Mucosa of descending colon (tissue), 3 donors: ENCODE results near the gene RAB15. TPM values are rescaled to one million over a fixed set of nuclear protein-coding genes. Genes with fewer than 3 reads are reported as not detected.
A peak's percentile ranks its signal among the peaks of the same experiment; 100 is the strongest.

Experiments
- ATAC-seq: fragments of 200-7000 bp; cut with Tn5 transposase; one replicate; pipeline ENCODE4 v1.9.1; 2020; ENCODE audit warnings: mild to moderate bottlenecking, moderate library complexity
- DNase-seq, 3 donors: peaks; one replicate each; pipeline ENCODE4 v3.0.0-alpha.2; 2020
- H3K36me3 ChIP-seq: fragments of 200-600 bp; one replicate; pipeline ENCODE4 v1.8.0; 2021; ENCODE audit warnings: low read depth, mild to moderate bottlenecking
- H3K4me1 ChIP-seq: fragments of 200-600 bp; one replicate; pipeline ENCODE4 v1.8.0; 2021; ENCODE audit warnings: low read depth, mild to moderate bottlenecking
- H3K4me3 ChIP-seq: fragments of 200-600 bp; one replicate; pipeline ENCODE4 v1.8.0; 2021; ENCODE audit warnings: mild to moderate bottlenecking
- H3K9me3 ChIP-seq: fragments of 200-600 bp; one replicate; pipeline ENCODE4 v1.8.0; 2021; ENCODE audit warnings: mild to moderate bottlenecking
- intact Hi-C, 2 donors: fragments of 100-400 bp; cut with DNase I in 1 of 2; cut with micrococcal nuclease in 1 of 2; formaldehyde crosslinking; loops; one replicate each; pipeline versions ENCODE4 v1.11.0 to v1.11.1; 2022; cut with DNase I, micrococcal nuclease
- total RNA-seq, 3 donors: library from RNA; stranded (reverse); fragmentation: NEBNext Ultra II Directional in 2 of 3; extraction: Animal tissue kit (Norgen Biotek cat#: 25700) in 2 of 3; gene quantifications; one replicate each; pipeline versions ENCODE4 v1.2.1 to v1.2.4, GENCODE V29; 2021 to 2023
- TF ChIP-seq, protein P1 (sequence below): fragments of 200-600 bp; IDR thresholded peaks from one replicate; pipeline ENCODE4 v1.8.0; 2022; ENCODE audit warnings: antibody characterized with exemption, mild to moderate bottlenecking
- donor health status: DM: no; HTN: no; CAD: no; lungs with moderate emphysema.
- donor health status: DM: no; HTN: no; CAD: no.
- donor health status: DM: no; HTN: yes; CAD: no.

Gene RAB15
- total RNA-seq, 3 donors from 2014 or later: 21.2 to 46.1 (median 24.0) TPM

DNA sequence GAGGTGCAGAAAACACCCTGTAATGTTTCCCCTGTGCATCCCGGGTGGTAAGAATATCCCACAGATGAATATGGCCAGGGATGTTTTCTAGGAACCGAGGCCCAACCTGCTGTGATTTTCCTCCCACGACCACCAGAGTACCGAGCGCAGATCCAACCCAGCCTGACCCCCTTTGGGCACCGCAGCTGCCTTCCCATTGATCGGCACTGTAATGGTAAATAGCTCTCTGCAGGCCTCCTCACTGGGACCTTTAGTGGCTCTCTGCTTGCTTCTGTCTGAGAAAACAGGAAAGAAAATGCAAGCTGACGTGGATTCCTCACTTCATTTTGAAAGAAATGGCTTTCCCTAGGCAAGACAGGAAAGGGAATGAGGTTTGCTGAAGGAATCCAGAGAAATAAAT is 2.4 kb upstream of the RAB15 start:
- TF ChIP-seq, protein P1, sequence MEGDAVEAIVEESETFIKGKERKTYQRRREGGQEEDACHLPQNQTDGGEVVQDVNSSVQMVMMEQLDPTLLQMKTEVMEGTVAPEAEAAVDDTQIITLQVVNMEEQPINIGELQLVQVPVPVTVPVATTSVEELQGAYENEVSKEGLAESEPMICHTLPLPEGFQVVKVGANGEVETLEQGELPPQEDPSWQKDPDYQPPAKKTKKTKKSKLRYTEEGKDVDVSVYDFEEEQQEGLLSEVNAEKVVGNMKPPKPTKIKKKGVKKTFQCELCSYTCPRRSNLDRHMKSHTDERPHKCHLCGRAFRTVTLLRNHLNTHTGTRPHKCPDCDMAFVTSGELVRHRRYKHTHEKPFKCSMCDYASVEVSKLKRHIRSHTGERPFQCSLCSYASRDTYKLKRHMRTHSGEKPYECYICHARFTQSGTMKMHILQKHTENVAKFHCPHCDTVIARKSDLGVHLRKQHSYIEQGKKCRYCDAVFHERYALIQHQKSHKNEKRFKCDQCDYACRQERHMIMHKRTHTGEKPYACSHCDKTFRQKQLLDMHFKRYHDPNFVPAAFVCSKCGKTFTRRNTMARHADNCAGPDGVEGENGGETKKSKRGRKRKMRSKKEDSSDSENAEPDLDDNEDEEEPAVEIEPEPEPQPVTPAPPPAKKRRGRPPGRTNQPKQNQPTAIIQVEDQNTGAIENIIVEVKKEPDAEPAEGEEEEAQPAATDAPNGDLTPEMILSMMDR: no peak
- Histone ChIP-seq H3K9me3 (no peaks in the 10 kb centered on the region), H3K4me1 (peaks cover 17% of the 10 kb centered on the region), H3K4me3 (no peak overlapping the region), H3K36me3 (no peaks in the 10 kb centered on the region)
- DNase-seq: no peak
- no peak for ATAC-seq
- intact Hi-C loops: no loop called here

GRCh38 chr14:64973826-64974225 is 1.7 kb upstream of the RAB15 start:
- ATAC-seq (no peak), DNase-seq (no peak)
- intact Hi-C loops: no loop called here
- H3K36me3 ChIP-seq: no peaks in the 10 kb centered on the region
- TF ChIP-seq, protein P1: no peak
- H3K4me3 ChIP-seq: no peak overlapping the region
- H3K4me1 ChIP-seq: peaks cover 17% of the 10 kb centered on the region
- H3K9me3 ChIP-seq: no peaks in the 10 kb centered on the region

DNA sequence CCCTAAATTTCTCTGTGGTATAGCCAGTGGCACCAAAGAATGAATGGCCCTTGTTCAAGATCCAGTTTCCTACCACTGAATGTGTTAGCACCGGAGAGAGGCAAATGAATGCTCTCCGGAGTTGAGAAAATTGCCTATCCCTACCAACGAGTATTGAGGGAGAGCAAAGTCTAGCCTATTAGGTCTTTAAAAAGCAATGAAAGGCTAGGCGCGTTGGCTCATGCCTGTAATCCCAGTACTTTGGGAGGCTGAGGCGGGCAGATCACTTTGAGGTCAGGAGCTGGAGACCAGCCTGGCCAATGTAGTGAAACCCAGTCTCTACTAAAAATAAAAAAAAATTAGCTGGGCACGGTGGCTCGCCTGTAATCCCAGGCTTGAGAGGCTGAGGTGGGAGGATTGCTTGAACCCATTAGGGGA is 898 bp upstream of the RAB15 start:
- H3K9me3 ChIP-seq: no peaks in the 10 kb centered on the region
- DNase-seq: peak in 1 of 3 donors; percentile 43
- no peak overlapping the region for H3K4me3 ChIP-seq
- peaks cover 17% of the 10 kb centered on the region for H3K4me1 ChIP-seq
- TF ChIP-seq, protein P1: no peak
- ATAC-seq: peak; percentile 40
- intact Hi-C loops: no loop called here
- no peaks in the 10 kb centered on the region for H3K36me3 ChIP-seq

DNA sequence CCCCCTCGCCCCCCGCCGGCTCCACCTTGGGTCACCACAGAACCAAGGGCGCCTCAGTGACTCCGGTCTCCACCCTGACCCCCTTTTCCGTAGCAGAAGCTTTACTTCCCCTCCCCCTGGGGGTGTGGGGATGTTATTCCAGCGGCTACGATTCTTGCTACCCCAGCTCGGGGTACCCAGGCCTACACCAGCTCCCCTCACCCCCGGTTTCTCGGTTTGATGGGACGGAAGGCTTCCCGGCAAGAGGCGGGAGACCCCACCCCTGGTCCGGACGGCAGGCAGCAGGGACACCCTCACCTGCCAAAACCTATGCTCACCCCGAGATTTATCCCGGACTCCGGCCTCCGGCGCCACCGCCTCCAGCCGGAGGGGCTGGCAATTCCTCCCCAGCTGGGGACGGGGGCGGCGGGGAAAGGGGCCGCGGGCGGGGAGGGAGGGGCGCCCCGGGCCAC is 619 bp downstream of the RAB15 start:
- Histone ChIP-seq H3K9me3 (no peaks in the 10 kb centered on the region), H3K4me3 (peak overlapping the region; percentile 38), H3K4me1 (peaks cover 17% of the 10 kb centered on the region), H3K36me3 (no peaks in the 10 kb centered on the region)
- peak in 1 of 3 donors; percentile 19 for DNase-seq
- TF ChIP-seq, protein P1: no peak
- ATAC-seq: peak; percentile 2
- intact Hi-C loops: no loop called here

DNA sequence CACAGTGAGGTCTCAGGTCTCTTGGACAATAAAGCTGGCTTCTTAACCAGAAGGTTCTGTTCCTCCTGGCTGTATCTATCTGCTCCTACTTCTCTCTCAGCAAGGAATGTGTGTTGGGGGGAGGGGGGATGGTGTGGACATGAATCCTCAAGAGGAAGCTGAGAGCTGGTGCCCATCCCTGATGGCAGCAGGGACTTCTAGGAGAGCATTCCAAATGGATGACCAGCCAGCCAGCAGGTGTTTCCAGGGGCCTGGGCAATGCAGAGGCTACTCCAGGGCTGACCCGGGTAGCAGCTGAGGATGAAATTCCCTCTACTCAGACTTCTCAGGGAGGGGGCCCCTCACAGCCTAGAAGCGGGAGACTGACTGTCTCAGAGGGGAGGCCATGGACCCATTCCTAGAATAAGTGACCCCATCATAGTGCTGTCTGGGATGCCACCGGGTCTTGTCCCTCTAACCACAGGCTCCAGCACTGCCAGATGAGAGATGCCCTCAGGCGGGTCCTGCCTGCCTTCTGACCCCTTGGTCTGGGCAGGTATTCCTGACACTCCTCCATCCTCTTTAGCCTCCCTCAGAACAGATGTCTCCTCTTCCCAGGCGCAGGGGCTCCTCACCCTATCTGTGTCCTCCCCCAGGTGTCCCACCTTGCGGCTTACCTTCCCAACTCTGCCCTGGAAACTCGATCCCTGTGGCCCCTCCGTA is 1.2 kb downstream of the RAB15 start:
- DNase-seq (peak in 1 of 3 donors; percentile 36), ATAC-seq (peak; percentile 19)
- Histone ChIP-seq H3K4me3 (no peak overlapping the region), H3K4me1 (peaks cover 17% of the 10 kb centered on the region), H3K36me3 (no peaks in the 10 kb centered on the region), H3K9me3 (no peaks in the 10 kb centered on the region)
- intact Hi-C loops: no loop called here
- TF ChIP-seq, protein P1: no peak
